ENCODE measurements around the gene HRH2.
"Not testable (repeated sequence)": the region's sequence is repeated elsewhere in the genome, so short reads cannot be mapped to it uniquely, and the experiment has no call there.

HRH2 gene

DNA sequence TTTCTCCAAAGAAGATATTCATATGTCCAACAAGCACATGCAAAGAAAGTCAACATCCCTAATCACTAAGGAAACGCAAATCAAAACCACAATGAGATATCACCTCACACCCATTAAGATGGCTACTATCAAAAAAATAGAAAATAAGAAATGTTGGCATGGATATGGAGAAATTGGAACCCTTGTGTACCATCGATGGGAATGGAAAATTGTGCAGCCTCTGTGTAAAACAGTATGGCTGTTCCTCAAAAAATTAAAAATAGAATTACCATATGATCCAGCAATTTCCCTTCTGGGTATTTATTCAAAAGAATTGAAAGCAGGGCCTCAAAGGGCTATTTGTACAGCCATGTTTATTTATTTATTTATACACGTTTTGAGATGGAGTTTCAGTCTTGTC, 43.0 kb upstream of the HRH2 start:
- H3K9me3 Mint-ChIP-seq, result no peaks in the 10 kb centered on the region
- H3K36me3 Mint-ChIP-seq (ENCODE audit: low read depth), result no peaks in the 10 kb centered on the region
- peaks cover 22% of the 10 kb centered on the region for H3K27me3 Mint-ChIP-seq (ENCODE audit: low read depth)
- peaks cover 8% of the 10 kb centered on the region for H3K4me1 Mint-ChIP-seq
- TF ChIP-seq CTCF (IDR thresholded peaks at IDR 0.05; ENCODE audit: unreplicated experiment in 3 of 3), result no peak
- peak overlapping the region in 1 of 3 experiments; percentile 60 for H3K27ac Mint-ChIP-seq
- no peak overlapping the region for H3K4me3 Mint-ChIP-seq

DNA sequence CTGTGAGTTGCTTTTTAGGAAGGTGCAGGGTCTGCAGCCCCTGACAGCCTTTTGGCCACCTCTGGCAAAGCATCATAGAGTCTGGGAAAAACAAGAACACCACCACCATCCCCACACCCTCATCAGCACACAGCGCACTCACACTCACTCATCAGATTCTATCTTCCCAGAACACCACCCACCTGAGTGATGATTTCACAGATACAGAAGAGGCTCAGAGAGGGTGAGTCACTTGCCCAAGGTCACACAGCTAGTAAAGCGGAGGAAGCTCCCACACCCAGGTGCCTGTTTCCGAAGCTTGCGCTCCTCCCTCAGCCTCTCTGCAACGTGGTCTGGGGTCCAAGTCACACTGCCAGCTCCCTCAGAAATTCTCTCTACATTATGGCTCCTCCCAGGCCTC, 41.8 kb upstream of the HRH2 start:
- Mint-ChIP-seq H3K27me3 (ENCODE audit: low read depth) (peaks cover 12% of the 10 kb centered on the region), H3K4me1 (peaks cover 8% of the 10 kb centered on the region), H3K4me3 (no peak overlapping the region), H3K27ac (no peak overlapping the region), H3K9me3 (no peaks in the 10 kb centered on the region), H3K36me3 (ENCODE audit: low read depth) (no peaks in the 10 kb centered on the region)
- no peak for TF ChIP-seq CTCF (IDR thresholded peaks at IDR 0.05; ENCODE audit: unreplicated experiment in 3 of 3)

GRCh38 chr5:175616527-175616926, 41.3 kb upstream of the HRH2 start:
- not testable (repeated sequence) for H3K4me1 Mint-ChIP-seq; H3K27ac Mint-ChIP-seq; H3K36me3 Mint-ChIP-seq (ENCODE audit: low read depth); H3K9me3 Mint-ChIP-seq; H3K4me3 Mint-ChIP-seq
- peaks cover 12% of the 10 kb centered on the region for H3K27me3 Mint-ChIP-seq (ENCODE audit: low read depth)

DNA sequence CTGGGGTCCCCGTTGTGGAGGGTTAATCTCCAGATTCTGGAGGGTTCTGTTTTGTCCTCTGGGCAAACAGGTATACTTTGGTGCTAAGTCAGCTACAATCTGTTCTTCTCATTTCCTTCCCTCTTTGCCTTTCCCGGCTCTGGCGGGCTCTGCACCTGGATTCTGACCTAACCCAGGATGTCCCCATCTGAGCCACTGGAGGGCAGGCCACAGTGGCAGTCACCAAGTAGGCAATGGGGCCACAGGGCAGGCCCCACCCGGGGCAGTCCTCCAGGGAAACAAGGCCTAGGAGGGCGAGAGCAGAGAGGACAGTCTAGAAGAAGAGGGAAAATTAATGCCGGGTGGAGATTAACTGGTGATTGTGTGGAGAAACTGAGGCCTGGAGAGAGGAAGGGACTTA, 40.4 kb upstream of the HRH2 start:
- Mint-ChIP-seq H3K4me1 (peaks cover 12% of the 10 kb centered on the region), H3K36me3 (ENCODE audit: low read depth) (no peaks in the 10 kb centered on the region), H3K27me3 (ENCODE audit: low read depth) (peaks cover 11% of the 10 kb centered on the region), H3K4me3 (no peak overlapping the region), H3K9me3 (no peaks in the 10 kb centered on the region), H3K27ac (no peak overlapping the region)
- TF ChIP-seq CTCF (IDR thresholded peaks at IDR 0.05; ENCODE audit: unreplicated experiment in 3 of 3), result no peak

- Mint-ChIP-seq H3K4me1 (peaks cover 10% of the 10 kb centered on the region), H3K27me3 (ENCODE audit: low read depth) (no peaks in the 10 kb centered on the region), H3K9me3 (peaks cover 2% of the 10 kb centered on the region), H3K27ac (no peak overlapping the region), H3K4me3 (no peak overlapping the region), H3K36me3 (ENCODE audit: low read depth) (no peaks in the 10 kb centered on the region)
- no peak for TF ChIP-seq CTCF (IDR thresholded peaks at IDR 0.05; ENCODE audit: unreplicated experiment in 3 of 3)
Observed at GRCh38 chr5:175620527-175620926, 37.3 kb upstream of the HRH2 start.

DNA sequence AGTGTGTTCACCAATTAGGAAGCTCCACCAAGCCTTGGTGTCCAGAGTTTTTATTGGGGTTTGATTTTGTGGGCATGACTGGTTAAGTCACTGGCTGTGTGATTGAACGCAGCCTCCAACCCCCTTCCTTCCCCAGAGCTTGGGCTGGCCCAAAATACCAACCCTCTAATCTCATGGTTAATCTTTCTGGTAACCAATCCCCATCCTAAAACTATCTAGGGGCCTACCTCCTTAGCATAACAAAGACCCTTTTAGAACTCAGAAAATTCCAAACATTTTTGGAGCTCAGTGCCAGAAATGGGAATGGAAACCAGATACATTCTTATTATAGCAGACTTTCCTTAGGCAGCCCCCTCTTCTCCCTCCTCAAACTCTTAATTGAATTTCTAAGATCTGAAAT, 35.9 kb upstream of the HRH2 start:
- H3K27ac Mint-ChIP-seq, result no peak overlapping the region
- H3K36me3 Mint-ChIP-seq (ENCODE audit: low read depth), result no peaks in the 10 kb centered on the region
- no peak overlapping the region for H3K4me3 Mint-ChIP-seq
- peaks cover 5% of the 10 kb centered on the region for H3K27me3 Mint-ChIP-seq (ENCODE audit: low read depth)
- no peak for TF ChIP-seq CTCF (IDR thresholded peaks at IDR 0.05; ENCODE audit: unreplicated experiment in 3 of 3)
- H3K4me1 Mint-ChIP-seq, result peaks cover 10% of the 10 kb centered on the region
- H3K9me3 Mint-ChIP-seq, result peaks cover 2% of the 10 kb centered on the region

All from nephron (organoid).